WTC11 (cell line): ENCODE measurements around the gene BIRC3. TPM values are rescaled to one million over a fixed set of nuclear protein-coding genes. Genes with fewer than 3 reads are reported as not detected.

ENCODE experiments used
- ATAC-seq: fragments of 200-7000 bp; cut with Tn5 transposase; 2 replicates; pipeline ENCODE4 v1.10.0; 2021; ENCODE audit warnings: mild to moderate bottlenecking, moderate library complexity
- CTCF ChIA-PET: fragments of 300-600 bp; sonication (Branson Sonifier 250); formaldehyde crosslinking; loops from one replicate; lab custom pipeline; 2021; ENCODE audit warnings: antibody characterized with exemption; lab: Charles Lee
- POLR2A ChIA-PET: fragments of 350-600 bp; sonication (Branson Sonifier 250); formaldehyde crosslinking; loops from one replicate; lab custom pipeline; 2021; ENCODE audit warnings: antibody characterized with exemption; lab: Charles Lee
- DNase-seq: peaks from one replicate; pipeline ENCODE4 v3.0.0; 2021; ENCODE audit warnings: low spot score
- H3K27ac Mint-ChIP-seq: 2 replicates; pipeline ENCODE4 v1.8.0; 2021; ENCODE audit warnings: mixed read lengths
- H3K27me3 Mint-ChIP-seq: 2 replicates; pipeline ENCODE4 v1.8.0; 2021; ENCODE audit warnings: low read depth, mild to moderate bottlenecking, moderate library complexity, mixed read lengths
- H3K36me3 Mint-ChIP-seq: 2 replicates; pipeline ENCODE4 v1.8.0; 2021; ENCODE audit warnings: mixed read lengths
- H3K4me1 Mint-ChIP-seq: 2 replicates; pipeline ENCODE4 v1.8.0; 2022; ENCODE audit warnings: mixed read lengths
- H3K4me3 Mint-ChIP-seq: 2 replicates; pipeline ENCODE4 v1.8.0; 2021; ENCODE audit warnings: mild to moderate bottlenecking, moderate library complexity, mixed read lengths
- H3K9me3 Mint-ChIP-seq: 2 replicates; pipeline ENCODE4 v1.8.0; 2021; ENCODE audit warnings: mixed read lengths
- ATF1 ChIP-seq: sonication (generic); formaldehyde crosslinking; IDR thresholded peaks from 2 replicates; pipeline ENCODE4 v1.8.1; 2023; ENCODE audit warnings: mild to moderate bottlenecking, moderate library complexity, missing genetic modification reagents
- E2F1 ChIP-seq: sonication (generic); formaldehyde crosslinking; IDR thresholded peaks from 2 replicates; pipeline ENCODE4 v1.8.0; 2022; ENCODE audit warnings: mild to moderate bottlenecking, missing genetic modification reagents
- EMX1 ChIP-seq: fragments of 250-450 bp; sonication (Bioruptor Pico); IDR thresholded peaks from 2 replicates; pipeline ENCODE4 v1.8.0; 2021; ENCODE audit warnings: mild to moderate bottlenecking
- FOXK1 ChIP-seq: sonication (generic); formaldehyde crosslinking; IDR thresholded peaks from 2 replicates; pipeline ENCODE4 v1.8.0; 2022; ENCODE audit warnings: mild to moderate bottlenecking, moderate library complexity, missing genetic modification reagents
- GABPB1 ChIP-seq: sonication (generic); formaldehyde crosslinking; IDR thresholded peaks from 2 replicates; pipeline ENCODE4 v1.8.1; 2023; ENCODE audit warnings: mild to moderate bottlenecking, missing genetic modification reagents
- GRHL2 ChIP-seq: fragments of 250-450 bp; sonication (Bioruptor Pico); IDR thresholded peaks from 2 replicates; pipeline ENCODE4 v1.8.0; 2022; ENCODE audit warnings: mild to moderate bottlenecking, moderate library complexity; ENCODE audit not compliant: insufficient replicate concordance, severe bottlenecking
- HMGA2 ChIP-seq: fragments of 250-450 bp; sonication (Bioruptor Pico); IDR thresholded peaks from 2 replicates; pipeline ENCODE4 v1.4.0; 2021; ENCODE audit warnings: mild to moderate bottlenecking, moderate library complexity
- HMGXB4 ChIP-seq: sonication (generic); formaldehyde crosslinking; IDR thresholded peaks from 2 replicates; pipeline ENCODE4 v1.8.1; 2023; ENCODE audit warnings: mild to moderate bottlenecking, moderate library complexity, missing genetic modification reagents
- JUN ChIP-seq: sonication (generic); formaldehyde crosslinking; IDR thresholded peaks from 2 replicates; pipeline ENCODE4 v1.8.0; 2023; ENCODE audit warnings: mild to moderate bottlenecking, missing genetic modification reagents
- KAT7 ChIP-seq: sonication (generic); formaldehyde crosslinking; IDR thresholded peaks from 2 replicates; pipeline ENCODE4 v1.8.1; 2023; ENCODE audit warnings: missing genetic modification reagents, mild to moderate bottlenecking, borderline replicate concordance
- MLX ChIP-seq: sonication (generic); formaldehyde crosslinking; IDR thresholded peaks from 2 replicates; pipeline ENCODE4 v1.8.1; 2023; ENCODE audit warnings: mild to moderate bottlenecking, missing genetic modification reagents, moderate library complexity
- PRRX2 ChIP-seq: fragments of 250-450 bp; sonication (Bioruptor Pico); IDR thresholded peaks from 2 replicates; pipeline ENCODE4 v1.8.0; 2021; ENCODE audit warnings: mild to moderate bottlenecking
- RORB ChIP-seq: fragments of 250-450 bp; sonication (Bioruptor Pico); IDR thresholded peaks from 2 replicates; pipeline ENCODE4 v1.9.0; 2021; ENCODE audit warnings: mild to moderate bottlenecking
- SOX15 ChIP-seq: fragments of 250-450 bp; sonication (Bioruptor Pico); IDR thresholded peaks from 2 replicates; pipeline ENCODE4 v1.9.0; 2021; ENCODE audit warnings: mild to moderate bottlenecking
- ZNF121 ChIP-seq: sonication (generic); formaldehyde crosslinking; IDR thresholded peaks from 2 replicates; pipeline ENCODE4 v1.8.0; 2023; ENCODE audit warnings: missing genetic modification reagents
- ZNF263 ChIP-seq: sonication (generic); formaldehyde crosslinking; IDR thresholded peaks from 2 replicates; pipeline ENCODE4 v1.8.1; 2022; ENCODE audit warnings: low read depth, mild to moderate bottlenecking, moderate library complexity, missing genetic modification reagents
- total RNA-seq: library from RNA; stranded (reverse); gene quantifications from 3 replicates; pipeline ENCODE4 v1.2.3, GENCODE V29; 2021
- TF ChIP-seq, protein P1 (sequence below): sonication (generic); formaldehyde crosslinking; IDR thresholded peaks from 2 replicates; pipeline ENCODE4 v1.8.0; 2022; ENCODE audit warnings: mild to moderate bottlenecking, missing genetic modification reagents
- TF ChIP-seq, protein P2 (sequence below): sonication (generic); formaldehyde crosslinking; IDR thresholded peaks from 2 replicates; pipeline ENCODE4 v1.8.1; 2022; ENCODE audit warnings: low read depth, mild to moderate bottlenecking, moderate library complexity, missing genetic modification reagents, borderline replicate concordance
- TF ChIP-seq, protein P3 (sequence below): sonication (generic); formaldehyde crosslinking; IDR thresholded peaks from 2 replicates; pipeline ENCODE4 v1.8.1; 2022; ENCODE audit warnings: missing genetic modification reagents, borderline replicate concordance
- TF ChIP-seq, protein P4 (sequence below): fragments of 250-450 bp; sonication (Bioruptor Pico); IDR thresholded peaks from 2 replicates; pipeline ENCODE4 v1.8.0; 2021; ENCODE audit warnings: mild to moderate bottlenecking

BIRC3 gene
- total RNA-seq, 1 experiment from 2014 or later = 0.33 TPM

GRCh38 chr11:102385085-102386007, 68.1 kb downstream of the BIRC3 start:
- ChIA-PET POLR2A (no interaction called here), CTCF (no interaction called here)

More at GRCh38 chr11:102385085-102386007, 68.1 kb downstream of the BIRC3 start:
- no peak overlapping the region for H3K4me3 Mint-ChIP-seq
- no peaks in the 10 kb centered on the region for H3K27me3 Mint-ChIP-seq
- peaks cover 14% of the 10 kb centered on the region for H3K4me1 Mint-ChIP-seq
- DNase-seq (no peak), ATAC-seq (no peak)
- H3K36me3 Mint-ChIP-seq = peaks cover 10% of the 10 kb centered on the region
- no peak overlapping the region for H3K27ac Mint-ChIP-seq
- TF ChIP-seq, protein P1, sequence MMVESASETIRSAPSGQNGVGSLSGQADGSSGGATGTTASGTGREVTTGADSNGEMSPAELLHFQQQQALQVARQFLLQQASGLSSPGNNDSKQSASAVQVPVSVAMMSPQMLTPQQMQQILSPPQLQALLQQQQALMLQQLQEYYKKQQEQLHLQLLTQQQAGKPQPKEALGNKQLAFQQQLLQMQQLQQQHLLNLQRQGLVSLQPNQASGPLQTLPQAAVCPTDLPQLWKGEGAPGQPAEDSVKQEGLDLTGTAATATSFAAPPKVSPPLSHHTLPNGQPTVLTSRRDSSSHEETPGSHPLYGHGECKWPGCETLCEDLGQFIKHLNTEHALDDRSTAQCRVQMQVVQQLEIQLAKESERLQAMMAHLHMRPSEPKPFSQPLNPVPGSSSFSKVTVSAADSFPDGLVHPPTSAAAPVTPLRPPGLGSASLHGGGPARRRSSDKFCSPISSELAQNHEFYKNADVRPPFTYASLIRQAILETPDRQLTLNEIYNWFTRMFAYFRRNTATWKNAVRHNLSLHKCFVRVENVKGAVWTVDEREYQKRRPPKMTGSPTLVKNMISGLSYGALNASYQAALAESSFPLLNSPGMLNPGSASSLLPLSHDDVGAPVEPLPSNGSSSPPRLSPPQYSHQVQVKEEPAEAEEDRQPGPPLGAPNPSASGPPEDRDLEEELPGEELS (CRISPR knock-in tag) = no peak
- TF ChIP-seq HMGXB4 (CRISPR knock-in tag) = no peak
- no peak for TF ChIP-seq E2F1
- no peak for TF ChIP-seq RORB (CRISPR knock-in tag)
- TF ChIP-seq SOX15 (CRISPR knock-in tag) = no peak
- no peak for TF ChIP-seq MLX (CRISPR knock-in tag)
- no peak for TF ChIP-seq KAT7
- TF ChIP-seq FOXK1 (CRISPR knock-in tag) = no peak
- TF ChIP-seq HMGA2 (CRISPR knock-in tag) = no peak
- no peak for TF ChIP-seq GABPB1 (CRISPR knock-in tag)
- no peak for TF ChIP-seq ZNF263
- TF ChIP-seq GRHL2 (CRISPR knock-in tag) = no peak
- no peak for TF ChIP-seq EMX1
- no peak for TF ChIP-seq PRRX2 (CRISPR knock-in tag)
- TF ChIP-seq, protein P2, sequence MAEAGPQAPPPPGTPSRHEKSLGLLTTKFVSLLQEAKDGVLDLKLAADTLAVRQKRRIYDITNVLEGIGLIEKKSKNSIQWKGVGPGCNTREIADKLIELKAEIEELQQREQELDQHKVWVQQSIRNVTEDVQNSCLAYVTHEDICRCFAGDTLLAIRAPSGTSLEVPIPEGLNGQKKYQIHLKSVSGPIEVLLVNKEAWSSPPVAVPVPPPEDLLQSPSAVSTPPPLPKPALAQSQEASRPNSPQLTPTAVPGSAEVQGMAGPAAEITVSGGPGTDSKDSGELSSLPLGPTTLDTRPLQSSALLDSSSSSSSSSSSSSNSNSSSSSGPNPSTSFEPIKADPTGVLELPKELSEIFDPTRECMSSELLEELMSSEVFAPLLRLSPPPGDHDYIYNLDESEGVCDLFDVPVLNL (CRISPR knock-in tag) = no peak
- no peak for TF ChIP-seq ATF1 (CRISPR knock-in tag)
- TF ChIP-seq JUN (CRISPR knock-in tag) = no peak
- TF ChIP-seq ZNF121 (CRISPR knock-in tag) = no peak
- TF ChIP-seq, protein P3, sequence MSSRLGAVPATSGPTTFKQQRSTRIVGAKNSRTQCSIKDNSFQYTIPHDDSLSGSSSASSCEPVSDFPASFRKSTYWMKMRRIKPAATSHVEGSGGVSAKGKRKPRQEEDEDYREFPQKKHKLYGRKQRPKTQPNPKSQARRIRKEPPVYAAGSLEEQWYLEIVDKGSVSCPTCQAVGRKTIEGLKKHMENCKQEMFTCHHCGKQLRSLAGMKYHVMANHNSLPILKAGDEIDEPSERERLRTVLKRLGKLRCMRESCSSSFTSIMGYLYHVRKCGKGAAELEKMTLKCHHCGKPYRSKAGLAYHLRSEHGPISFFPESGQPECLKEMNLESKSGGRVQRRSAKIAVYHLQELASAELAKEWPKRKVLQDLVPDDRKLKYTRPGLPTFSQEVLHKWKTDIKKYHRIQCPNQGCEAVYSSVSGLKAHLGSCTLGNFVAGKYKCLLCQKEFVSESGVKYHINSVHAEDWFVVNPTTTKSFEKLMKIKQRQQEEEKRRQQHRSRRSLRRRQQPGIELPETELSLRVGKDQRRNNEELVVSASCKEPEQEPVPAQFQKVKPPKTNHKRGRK = no peak
- TF ChIP-seq, protein P4, sequence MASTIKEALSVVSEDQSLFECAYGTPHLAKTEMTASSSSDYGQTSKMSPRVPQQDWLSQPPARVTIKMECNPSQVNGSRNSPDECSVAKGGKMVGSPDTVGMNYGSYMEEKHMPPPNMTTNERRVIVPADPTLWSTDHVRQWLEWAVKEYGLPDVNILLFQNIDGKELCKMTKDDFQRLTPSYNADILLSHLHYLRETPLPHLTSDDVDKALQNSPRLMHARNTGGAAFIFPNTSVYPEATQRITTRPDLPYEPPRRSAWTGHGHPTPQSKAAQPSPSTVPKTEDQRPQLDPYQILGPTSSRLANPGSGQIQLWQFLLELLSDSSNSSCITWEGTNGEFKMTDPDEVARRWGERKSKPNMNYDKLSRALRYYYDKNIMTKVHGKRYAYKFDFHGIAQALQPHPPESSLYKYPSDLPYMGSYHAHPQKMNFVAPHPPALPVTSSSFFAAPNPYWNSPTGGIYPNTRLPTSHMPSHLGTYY (CRISPR knock-in tag) = no peak
- no peaks in the 10 kb centered on the region for H3K9me3 Mint-ChIP-seq
